ENCODE results near the gene FHIP1B. TPM values are rescaled to one million over a fixed set of nuclear protein-coding genes. Genes with fewer than 3 reads are reported as not detected.

The FHIP1B gene
- total and polyA plus RNA-seq, 5 donors from 2014 or later, result 10.2 to 30.7 (median 10.3) TPM

Other genes with a start within 250 kb of the FHIP1B start
- gene OR52L1, start 247.7 kb downstream of the FHIP1B start, total RNA-seq, result not detected
- not detected for gene OR52L1, start 247.7 kb downstream of the FHIP1B start, polyA plus RNA-seq
- gene OR56A4, start 227.7 kb downstream of the FHIP1B start, total RNA-seq, result not detected
- gene OR56A4, start 227.7 kb downstream of the FHIP1B start, polyA plus RNA-seq, result not detected
- not detected for gene OR56A1, start 203.9 kb downstream of the FHIP1B start, total RNA-seq
- not detected for gene OR56A1, start 203.9 kb downstream of the FHIP1B start, polyA plus RNA-seq
- gene OR56B4, start 127.0 kb downstream of the FHIP1B start, total RNA-seq, result not detected
- gene OR56B4, start 127.0 kb downstream of the FHIP1B start, polyA plus RNA-seq, result under 1 TPM in 1 of 4 donors, not detected in 3; 0.22 TPM
- not detected for gene OR52B2, start 64.3 kb downstream of the FHIP1B start, total RNA-seq
- gene OR52B2, start 64.3 kb downstream of the FHIP1B start, polyA plus RNA-seq, result not detected
- not detected for gene OR52W1, start 35.4 kb downstream of the FHIP1B start, total RNA-seq
- gene OR52W1, start 35.4 kb downstream of the FHIP1B start, polyA plus RNA-seq, result not detected
- gene C11orf42, start 29.1 kb downstream of the FHIP1B start, total RNA-seq, result not detected
- not detected for gene C11orf42, start 29.1 kb downstream of the FHIP1B start, polyA plus RNA-seq
- 0.20 TPM for gene CNGA4, start 4.5 kb upstream of the FHIP1B start, total RNA-seq
- not detected for gene CNGA4, start 4.5 kb upstream of the FHIP1B start, polyA plus RNA-seq
- not detected for gene CCKBR, start 25.2 kb upstream of the FHIP1B start, total RNA-seq
- not detected for gene CCKBR, start 25.2 kb upstream of the FHIP1B start, polyA plus RNA-seq
- gene CAVIN3, start 85.9 kb upstream of the FHIP1B start, total RNA-seq, result 0.79 TPM
- gene CAVIN3, start 85.9 kb upstream of the FHIP1B start, polyA plus RNA-seq, result 1 to 10 TPM; 1.0 to 4.3 (median 1.5) TPM
- gene SMPD1, start 155.8 kb upstream of the FHIP1B start, total RNA-seq, result 43.7 TPM
- 10 to 100 TPM; 11.4 to 15.7 (median 13.3) TPM for gene SMPD1, start 155.8 kb upstream of the FHIP1B start, polyA plus RNA-seq
- gene APBB1, start 184.5 kb upstream of the FHIP1B start, total RNA-seq, result 95.8 TPM
- 100 to 1,000 TPM in 3 of 4 donors, 10 to 100 TPM in 1; 89.0 to 134 (median 121) TPM for gene APBB1, start 184.5 kb upstream of the FHIP1B start, polyA plus RNA-seq
- gene HPX, start 206.4 kb upstream of the FHIP1B start, total RNA-seq, result 1.5 TPM
- gene HPX, start 206.4 kb upstream of the FHIP1B start, polyA plus RNA-seq, result not detected
- gene TRIM3, start 239.3 kb upstream of the FHIP1B start, total RNA-seq, result 16.4 TPM
- gene TRIM3, start 239.3 kb upstream of the FHIP1B start, polyA plus RNA-seq, result 1 to 10 TPM in 3 of 4 donors, under 1 TPM in 1; 0.91 to 2.7 (median 1.9) TPM
- 45.4 TPM for gene ARFIP2, start 246.7 kb upstream of the FHIP1B start, total RNA-seq
- gene ARFIP2, start 246.7 kb upstream of the FHIP1B start, polyA plus RNA-seq, result 10 to 100 TPM; 33.0 to 38.3 (median 35.6) TPM
- gene TIMM10B, start 246.9 kb upstream of the FHIP1B start, total RNA-seq, result 49.8 TPM
- 10 to 100 TPM; 24.5 to 47.9 (median 33.4) TPM for gene TIMM10B, start 246.9 kb upstream of the FHIP1B start, polyA plus RNA-seq

Data from CD4-positive, CD25-positive, alpha-beta regulatory T cell (primary cell).